HG03457 (cell line): ENCODE results near the gene SSU72.
"Not testable (repeated sequence)": the region's sequence is repeated elsewhere in the genome, so short reads cannot be mapped to it uniquely, and the experiment has no call there.

Experiments
- ATAC-seq: cut with Tn5 transposase; IDR thresholded peaks from one replicate; pipeline ENCODE4 v1.9.1; 2021; ENCODE audit warnings: moderate number of reproducible peaks; ENCODE audit not compliant: unreplicated experiment

Gene SSU72

DNA sequence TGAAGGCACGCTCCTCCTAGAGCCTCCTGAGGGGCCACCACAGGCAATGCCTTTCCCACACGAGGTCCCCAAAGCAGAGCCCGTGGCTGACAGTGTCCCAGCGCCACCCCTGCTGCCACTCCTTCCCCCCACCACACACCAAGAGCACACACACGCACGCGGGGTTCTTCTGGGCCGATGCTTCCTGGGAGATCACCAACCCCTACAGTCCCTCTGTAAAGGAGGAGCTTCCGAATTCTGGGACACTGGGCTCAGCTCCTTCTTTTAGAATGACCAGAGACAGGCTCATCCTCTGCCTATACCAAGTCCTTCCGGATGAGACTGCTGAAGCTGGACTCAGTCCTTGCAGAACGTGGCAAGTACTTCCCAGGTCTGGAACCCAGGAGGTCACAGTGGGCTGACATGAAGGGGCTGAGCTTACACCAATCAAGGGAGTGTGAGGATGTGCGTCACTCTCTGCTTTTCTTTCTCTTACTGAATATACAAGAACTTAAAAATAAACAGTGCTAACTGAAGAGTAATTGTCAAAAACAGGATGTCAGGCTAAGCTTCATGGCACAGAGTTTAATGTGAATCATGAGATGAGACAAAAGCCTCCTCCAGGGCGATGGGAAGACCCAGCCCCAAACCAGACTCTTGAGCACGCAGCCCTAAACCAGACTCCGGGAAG is 12.7 kb downstream of the SSU72 start:
- no peak for ATAC-seq

DNA sequence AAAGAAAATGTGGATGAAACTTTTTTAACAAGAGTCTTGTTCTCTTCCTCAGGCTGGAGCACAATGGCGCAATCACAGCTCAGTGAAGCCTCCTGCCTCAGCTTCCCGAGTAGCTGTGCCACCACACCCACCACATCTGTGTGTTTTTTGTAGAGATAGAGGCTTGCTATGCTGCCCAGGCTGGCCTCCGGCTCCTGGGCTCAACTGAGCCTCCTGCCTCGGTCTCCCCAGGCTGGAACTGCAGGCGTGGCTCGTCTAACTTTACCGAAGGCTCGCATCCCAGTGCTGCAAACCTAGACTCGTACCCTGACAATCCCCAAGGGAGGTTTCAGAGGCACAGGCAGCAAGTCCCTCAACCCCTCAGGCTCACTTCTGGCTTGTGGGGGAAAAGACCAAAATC is 14.5 kb downstream of the SSU72 start:
- ATAC-seq = no peak

DNA sequence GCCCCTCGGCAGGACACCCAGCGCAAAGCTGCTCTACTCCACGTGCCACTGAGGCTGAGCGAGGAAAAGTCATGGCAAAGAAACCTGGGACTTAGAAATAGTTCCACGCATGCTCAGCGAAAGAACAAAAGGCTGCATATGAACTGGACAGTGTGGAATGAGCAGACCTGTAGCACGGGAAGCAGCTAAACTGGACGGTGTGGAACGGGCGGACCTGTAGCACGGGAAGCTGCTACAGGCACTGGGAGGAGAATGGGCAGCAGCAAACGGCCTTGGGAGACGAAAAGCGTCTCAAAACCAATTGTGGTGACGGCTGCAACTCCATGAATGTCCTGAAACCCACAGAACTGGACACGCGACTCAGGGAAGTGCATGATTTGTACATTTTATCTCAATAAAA is 15.6 kb downstream of the SSU72 start:
- ATAC-seq = no peak

DNA sequence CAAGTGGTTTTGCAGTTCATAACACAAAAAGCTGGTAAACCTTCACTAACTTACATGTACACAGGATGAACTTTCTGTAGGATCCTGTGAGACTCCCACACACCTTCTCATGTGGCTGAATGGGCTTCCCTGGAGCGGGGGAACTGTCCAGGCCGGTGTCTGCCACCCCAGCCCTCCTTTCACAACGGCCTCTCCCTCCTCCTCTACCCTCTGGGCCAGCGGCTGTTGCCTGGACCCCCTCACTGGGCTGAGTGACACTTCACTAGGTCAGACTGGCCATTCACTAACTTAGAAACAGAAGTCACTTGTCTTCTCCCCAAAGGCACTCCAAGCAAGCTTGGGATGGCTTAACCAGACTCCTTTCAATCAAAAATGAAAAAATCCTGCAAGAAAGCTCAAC is 16.1 kb downstream of the SSU72 start:
- no peak for ATAC-seq

GRCh38 chr1:1557688-1558087 is 17.0 kb downstream of the SSU72 start:
- ATAC-seq = not testable (repeated sequence)

DNA sequence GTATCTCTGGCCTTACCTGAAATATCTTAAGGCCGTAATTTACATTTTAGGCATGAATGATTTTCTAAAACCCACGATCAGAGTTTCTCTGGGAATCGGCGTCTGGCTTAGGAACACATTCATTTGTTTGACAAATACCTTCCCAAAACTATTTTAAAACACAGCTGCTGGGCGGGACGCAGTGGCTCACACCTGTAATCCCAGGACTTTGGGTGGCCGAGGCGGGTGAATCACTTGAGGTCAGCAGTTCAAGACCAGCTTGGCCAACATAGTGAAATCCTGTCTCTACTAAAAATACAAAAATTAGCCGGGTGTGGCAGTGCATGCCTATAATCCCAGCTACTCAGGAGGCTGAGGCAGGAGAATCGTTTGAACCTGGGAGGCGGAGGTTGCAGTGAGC is 17.7 kb downstream of the SSU72 start:
- ATAC-seq = not testable (repeated sequence)

DNA sequence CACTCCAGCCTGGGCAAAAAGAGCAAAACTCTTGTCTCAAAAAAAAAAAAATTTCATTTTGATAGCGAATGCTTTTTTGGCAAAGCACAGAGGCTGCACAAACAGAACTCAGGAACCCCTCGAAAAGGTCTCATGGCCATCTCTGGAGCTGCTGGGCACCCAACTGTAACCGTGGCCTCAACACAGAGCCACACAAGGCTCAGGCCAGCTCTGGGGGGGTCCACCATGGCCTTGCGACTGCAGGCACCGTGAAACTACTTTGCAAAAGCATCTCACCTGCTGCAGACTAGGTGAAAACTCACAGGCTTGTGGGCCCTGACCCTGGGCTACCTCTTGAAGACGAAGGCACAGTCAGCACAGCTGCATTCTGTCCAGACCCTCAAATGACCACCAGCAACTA is 18.2 kb downstream of the SSU72 start:
- no peak for ATAC-seq

DNA sequence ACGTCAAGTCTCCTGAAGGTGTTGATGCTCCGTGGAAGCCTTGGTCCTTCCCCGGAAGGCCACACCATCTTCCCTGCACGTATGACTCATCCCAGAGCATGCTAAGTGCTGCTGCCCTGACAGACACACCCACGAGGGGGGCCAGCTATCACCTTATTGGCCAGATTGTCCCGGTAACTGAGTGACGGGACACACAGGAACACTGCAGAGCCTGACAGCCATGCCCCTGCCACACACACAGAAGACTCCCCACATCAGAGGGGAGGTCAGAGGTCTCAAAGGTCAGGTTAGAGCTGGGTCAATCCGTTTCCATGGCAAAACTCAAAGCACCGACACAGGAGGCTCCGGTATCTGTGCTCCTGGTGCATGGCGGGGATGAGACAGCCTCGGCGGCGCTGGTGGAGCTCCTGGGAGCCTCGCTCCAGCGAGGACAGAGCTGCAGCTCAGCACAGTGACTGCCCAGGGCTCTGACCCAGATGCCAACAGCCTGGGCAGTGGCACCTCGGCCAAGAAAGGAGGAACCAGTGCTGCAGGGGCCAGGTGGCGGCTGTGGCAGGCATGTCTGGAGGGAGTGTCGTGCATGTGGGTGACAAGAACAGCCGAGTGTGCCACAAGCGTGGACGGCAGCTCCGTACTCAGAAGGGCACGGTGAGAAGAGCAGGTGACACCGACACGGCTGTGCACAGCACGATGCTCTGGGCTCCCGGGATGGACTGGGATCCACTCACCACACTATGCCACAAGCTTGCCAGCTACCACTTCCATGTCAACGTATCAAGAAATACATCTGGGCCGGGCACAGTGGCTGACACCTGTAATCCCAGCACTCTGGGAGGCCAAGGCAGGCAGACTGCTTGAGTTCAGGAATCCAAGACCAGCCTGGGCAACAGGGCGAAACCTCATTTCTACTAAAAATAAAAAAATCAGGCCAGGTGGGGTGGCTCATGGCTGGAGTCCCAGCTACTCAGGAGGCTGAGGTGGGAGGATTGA is 19.4 kb downstream of the SSU72 start:
- ATAC-seq = no peak

DNA sequence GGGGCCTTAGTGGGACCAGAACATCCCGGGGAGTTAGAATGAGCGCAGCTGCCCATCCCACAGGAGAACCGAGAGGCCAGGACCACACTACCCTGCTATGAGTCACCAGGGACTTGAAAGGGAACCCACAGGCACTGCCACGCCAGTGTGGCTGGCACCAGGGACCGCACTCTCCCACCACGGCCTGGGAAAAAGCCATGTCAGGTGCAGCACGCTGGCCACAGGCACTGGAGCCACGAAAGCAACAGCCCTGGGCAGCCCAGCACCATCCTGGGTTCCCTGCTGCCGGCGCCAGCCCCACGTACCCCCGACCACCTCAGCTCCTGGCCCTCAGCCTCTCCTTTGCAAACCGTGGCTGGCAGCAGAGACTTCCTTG is 20.1 kb downstream of the SSU72 start:
- no peak for ATAC-seq

- ATAC-seq = no peak
Measured at GRCh38 chr1:1553821-1554494, 20.7 kb downstream of the SSU72 start.

GRCh38 chr1:1552263-1552639 is 22.4 kb downstream of the SSU72 start:
- ATAC-seq = no peak

- no peak for ATAC-seq
Measured at GRCh38 chr1:1551524-1552262, 23.0 kb downstream of the SSU72 start.

DNA sequence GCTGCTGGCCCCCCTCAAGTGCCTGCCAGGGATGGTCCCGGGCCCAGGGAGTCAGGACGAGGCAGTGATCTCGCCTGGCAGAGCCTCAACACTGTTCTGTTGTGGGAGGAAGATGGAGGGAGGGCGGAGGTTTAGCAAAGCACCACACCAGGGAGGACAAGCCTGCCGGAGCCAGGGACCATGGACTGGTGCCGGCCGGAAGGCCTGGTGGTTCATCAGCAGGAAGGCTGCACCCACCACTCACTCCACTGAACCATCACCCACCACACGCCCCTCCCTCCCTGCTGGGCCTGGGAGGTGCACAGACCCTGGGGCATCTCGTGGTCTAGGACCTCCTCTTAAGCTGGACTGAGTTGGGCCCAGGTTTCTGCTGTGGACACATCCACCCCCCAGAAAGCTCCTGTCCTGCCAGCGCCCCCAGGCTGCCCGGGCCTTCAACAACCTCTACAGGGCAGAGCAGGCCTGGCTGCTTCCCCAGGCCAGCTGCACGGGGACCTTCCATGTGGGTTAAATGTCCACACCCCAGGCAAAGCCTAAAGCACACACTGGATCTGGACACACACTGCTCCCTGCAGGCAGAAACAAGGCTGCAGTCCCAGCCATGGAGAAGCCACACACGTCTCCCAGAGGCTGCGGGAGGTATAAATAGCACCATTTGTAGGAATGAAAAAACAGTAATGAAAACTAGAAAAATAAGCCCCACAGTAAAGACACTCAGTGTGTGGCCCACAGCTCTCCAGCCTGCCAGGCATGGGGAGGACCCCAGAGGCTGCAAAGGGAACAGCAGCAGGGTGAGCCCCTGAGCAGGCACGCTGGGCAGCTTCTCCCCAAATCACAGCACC is 23.9 kb downstream of the SSU72 start:
- ATAC-seq = no peak

GRCh38 chr1:1550087-1550486 is 24.6 kb downstream of the SSU72 start:
- ATAC-seq = no peak

DNA sequence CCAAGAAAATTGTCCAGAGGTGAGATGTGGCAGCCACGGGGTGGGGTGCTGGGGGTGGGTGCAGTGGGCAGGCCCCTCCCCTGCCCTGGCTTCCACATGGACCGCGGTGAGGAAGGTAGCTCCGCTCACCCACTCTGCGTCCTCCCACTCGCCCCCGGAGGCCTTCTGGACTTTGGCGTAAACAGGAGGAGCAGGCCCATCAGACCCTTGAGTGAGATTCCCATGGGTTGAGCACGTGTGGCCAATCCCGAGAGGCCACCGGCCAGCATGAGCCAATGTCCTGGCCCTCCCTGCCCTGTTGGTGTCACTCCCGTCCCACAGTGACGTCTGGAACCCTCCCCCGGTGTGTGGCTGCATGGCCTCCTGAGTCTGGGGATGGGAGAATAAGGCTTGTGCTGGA is 26.1 kb downstream of the SSU72 start:
- no peak for ATAC-seq

DNA sequence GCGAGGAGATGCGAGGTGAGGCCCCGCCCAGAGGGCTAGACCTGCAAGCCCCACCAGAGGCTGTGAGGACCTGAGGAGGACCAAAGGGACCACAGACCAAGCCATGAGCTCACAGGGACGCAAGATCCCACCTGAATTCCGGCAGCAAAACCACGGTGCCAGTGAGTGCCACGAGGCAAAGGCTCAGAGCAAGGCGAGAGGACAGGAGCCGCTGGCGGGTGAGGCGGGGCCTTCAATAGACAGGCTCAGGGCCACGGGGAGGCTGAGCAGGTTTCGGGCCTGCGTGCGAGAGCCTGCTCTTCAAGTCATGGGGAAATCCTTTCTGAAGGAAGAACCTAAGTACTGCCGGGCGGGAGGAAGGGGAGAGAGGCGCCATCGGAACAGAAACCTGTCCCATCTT is 27.2 kb downstream of the SSU72 start:
- no peak for ATAC-seq

DNA sequence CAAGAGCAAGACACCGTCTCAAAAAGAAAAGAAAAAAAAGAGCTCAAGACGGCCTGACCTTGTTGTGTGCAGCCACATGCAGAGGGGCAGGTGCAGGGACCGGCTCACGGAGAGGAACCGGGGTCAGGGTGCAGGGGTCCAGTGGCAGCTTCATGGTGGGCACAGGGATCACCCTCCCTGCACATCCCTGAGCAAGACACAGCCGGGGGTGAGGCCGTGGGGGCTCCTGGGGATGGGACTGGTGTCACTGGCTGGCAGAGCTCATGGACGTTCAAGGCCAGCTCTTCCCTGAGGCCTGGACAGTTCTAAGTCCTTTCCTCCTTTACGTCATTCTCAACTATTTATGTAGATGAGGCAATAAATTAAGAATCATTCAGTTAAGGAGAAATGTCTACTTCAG is 27.7 kb downstream of the SSU72 start:
- no peak for ATAC-seq

DNA sequence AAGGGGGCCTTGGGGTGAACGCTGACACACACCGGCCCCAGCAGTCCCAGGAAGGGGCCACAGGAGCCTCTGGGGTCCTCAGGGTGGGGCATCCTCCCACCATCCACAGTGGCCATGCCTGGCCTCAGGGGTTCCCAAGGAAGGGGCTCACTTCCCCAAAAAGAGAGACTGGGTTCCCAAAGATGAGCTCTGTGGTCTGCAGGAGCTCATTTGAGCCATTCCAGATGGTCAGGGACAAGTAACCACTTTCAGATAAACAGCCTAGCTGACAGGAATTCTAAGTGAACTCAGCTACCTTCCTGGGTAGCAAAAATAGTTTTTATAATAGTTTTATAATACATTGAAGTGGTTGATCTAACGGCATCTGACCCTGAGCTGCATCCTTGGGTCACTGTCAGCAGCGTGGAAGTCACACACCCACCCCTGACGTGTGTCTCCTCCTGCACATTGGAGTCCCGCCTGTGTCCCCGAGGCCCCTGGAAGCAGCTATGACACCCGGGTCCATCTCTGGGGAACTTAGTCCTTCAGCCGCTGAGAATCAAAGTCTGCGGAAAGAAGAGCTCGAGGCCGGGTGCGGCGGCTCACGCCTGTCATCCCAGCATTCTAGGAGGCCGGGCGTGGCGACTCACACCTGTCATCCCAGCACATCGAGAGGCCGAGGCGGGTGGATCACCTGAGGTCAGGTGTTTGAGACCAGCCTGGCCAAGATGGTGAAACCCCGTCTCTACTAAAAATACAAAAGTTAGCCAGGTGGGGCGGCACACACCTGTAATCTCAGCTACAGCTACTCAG is 28.5 kb downstream of the SSU72 start:
- no peak for ATAC-seq

GRCh38 chr1:1544544-1544943 is 30.1 kb downstream of the SSU72 start:
- no peak for ATAC-seq
